Right ventricle myocardium superior (tissue), 1 donor: Measurements from ENCODE around the gene RHOBTB1. TPM values are rescaled to one million over a fixed set of nuclear protein-coding genes. Genes with fewer than 3 reads are reported as not detected.

Experiments used
- total RNA-seq: library from RNA; stranded (reverse); fragmentation: NEBNext Ultra II Directional; extraction: Animal tissue kit (Norgen Biotek cat#: 25700); gene quantifications from one replicate; pipeline ENCODE4 v1.2.1, GENCODE V29; 2021
- donor health status: DM: no; HTN: yes; CAD: no; lungs with severe emphysema.

The RHOBTB1 gene
- total RNA-seq, 1 donor from 2014 or later, result 13.0 TPM

Other genes starting within 250 kb of the RHOBTB1 start
- gene CDK1, start 165.7 kb downstream of the RHOBTB1 start, total RNA-seq, result 2.4 TPM